Activated CD8-positive, alpha-beta memory T cell treated with anti-CD3 and anti-CD28 coated beads for 1 hour (primary cell): ENCODE data around the gene CCDC180.
"Not testable (repeated sequence)": the region's sequence is repeated elsewhere in the genome, so short reads cannot be mapped to it uniquely, and the experiment has no call there.

Source experiments
- DNase-seq, 2 donors: peaks; one replicate each; pipeline ENCODE4 v3.0.0-alpha.2; 2020; ENCODE audit warnings: low read depth in 1 of 2; ENCODE audit errors: extremely low read depth in 1 of 2

The CCDC180 gene

DNA sequence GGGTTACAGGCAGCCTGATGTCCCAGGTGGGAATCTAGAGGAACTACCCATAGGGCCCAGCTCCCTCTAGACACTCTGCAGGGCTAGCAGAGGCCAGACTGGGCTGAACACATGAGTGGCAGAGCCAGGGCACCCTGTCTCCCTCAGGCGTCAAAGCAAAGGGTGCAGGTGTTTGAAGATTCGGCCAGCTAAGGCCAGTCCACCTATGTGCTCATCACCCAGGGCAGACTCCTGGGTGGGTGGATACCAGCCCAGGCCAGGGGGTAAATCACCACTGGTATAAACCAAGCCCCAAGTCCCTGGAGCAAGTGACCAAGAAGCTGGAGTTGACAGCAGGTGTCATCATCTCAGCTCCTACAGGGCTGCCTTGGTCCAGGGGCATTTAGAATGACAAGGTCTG lies 3.4 kb downstream of the CCDC180 start:
- no peak for DNase-seq

DNA sequence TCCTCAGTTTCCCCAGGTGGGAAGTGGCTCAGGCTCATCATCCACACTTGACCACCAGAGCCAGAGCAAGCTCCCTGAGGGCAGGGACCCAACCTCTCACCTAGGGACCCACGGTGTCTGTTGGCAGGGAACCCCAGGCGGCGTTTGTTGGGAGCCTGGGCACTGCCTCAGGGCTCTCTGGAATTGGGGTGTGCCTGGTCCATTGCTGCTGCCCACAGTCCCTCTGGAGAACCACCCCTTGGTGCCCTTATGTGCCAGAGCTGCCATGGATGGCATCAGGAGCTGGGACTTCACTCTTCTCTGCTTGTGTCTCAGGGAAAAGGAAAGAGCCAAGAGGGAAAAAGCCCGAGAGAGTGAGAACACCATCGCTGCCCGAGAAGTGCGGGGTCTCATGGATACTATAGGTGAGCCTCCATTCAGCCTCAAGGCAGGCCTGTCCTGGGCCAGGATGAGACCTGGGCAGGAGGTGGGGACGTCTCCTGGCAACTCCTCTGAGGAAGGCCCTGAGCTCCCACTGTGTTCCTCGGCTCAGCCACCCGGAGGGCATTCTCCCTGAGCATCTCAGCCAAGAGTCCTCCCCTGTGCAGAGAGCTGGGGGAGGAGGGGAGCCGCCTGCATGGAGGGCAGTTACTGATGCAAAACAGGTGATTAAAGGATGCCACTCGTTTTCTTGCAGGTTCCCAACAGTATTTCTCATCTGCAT lies 4.5 kb downstream of the CCDC180 start:
- no peak for DNase-seq

DNA sequence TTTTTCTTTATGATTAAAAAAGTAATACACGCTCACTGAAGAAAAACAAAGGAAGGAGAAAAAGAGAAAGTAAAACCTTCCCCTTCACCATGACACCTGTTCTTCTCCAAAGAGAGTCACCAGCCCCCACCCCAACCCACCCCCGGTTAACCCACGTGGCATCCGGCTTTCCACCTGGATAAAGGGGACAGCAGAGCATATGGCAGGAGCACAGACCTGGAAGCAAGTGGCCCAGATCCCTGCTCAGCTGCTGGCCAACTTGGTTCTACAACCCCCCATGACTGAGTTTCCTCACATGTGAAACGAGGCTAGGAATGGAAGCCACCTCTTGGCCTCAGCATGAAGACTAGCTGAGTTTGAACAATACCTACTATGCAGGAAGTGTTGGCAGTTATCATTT lies 5.1 kb downstream of the CCDC180 start:
- no peak for DNase-seq

DNA sequence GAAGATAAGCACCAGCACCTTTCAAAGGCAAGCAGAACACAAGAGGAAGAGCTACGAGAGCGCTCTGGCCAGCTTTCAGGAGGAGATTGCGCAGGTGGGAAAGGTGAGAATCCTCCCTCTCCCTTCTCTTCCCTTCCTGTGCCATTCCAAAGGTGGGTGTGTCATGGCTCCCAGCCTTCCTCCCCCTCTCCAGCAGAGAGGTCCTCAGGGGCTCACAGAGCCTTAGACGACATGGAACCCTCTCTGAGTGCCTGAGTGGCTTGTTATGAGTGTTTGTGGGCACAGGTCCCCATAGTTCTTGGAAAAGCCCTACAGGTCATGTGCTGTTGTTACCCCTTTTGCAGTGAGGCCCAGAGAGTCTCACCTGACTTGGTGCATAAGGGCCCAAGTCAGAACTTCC lies 5.8 kb downstream of the CCDC180 start:
- no peak for DNase-seq

DNA sequence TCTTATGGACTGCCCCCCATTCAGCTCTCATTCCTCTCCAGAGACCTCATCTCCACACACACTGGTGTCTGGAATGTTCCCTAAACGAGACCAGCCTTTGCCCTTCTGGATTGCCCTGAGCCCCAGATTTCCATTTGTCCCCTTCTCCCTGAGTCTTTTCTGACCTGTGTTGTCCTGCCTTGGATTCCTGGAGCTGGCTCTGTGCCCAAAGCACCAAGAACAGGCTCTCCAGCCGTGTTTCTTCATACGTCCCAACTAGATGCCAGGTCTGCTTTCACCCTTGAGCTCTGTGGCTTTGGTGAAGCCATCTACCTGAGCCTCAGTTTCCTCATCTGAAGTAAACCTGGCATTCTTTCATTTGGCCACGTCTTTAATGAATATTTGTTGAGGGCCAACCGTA lies 6.3 kb downstream of the CCDC180 start:
- DNase-seq, result no peak

DNA sequence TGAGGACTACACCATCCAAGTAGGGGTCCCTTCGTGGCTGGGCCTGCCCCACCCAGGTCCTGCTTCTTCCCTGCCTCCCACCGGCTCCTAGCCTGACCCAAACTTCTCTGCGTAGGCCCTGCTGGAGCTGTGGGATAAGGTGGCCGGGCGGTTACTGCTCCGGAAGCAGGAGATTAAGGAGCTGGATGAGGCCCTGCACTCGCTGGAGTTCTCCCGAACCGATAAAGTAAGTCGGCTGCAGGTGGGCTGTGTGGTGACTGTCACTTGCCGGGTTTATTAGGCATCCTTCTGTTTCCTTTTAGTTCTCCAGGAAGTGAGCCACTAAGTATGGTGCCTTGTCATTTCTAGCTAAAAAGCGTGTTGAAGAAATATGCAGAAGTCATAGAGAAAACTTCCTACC lies 7.0 kb downstream of the CCDC180 start:
- no peak for DNase-seq

DNA sequence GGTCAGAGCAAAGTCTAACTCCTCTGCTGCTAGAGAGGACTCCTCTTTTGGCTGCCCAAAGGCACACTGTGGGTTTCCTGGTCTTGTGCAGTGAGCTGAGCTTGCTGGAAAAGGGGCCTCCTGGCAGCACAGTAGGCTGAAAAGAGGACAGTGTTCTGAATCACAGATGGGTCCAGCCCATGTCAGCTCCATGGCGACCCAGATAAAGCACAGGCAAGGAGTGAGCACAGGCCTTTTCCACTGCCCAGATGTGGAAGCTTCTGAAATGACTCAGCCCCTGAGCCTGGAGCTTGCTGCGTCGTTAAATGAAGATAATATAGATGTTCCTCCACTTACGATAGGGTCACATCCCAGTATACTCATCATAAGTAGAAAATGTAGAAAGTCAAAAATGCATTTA lies 8.1 kb downstream of the CCDC180 start:
- no peak for DNase-seq

DNA sequence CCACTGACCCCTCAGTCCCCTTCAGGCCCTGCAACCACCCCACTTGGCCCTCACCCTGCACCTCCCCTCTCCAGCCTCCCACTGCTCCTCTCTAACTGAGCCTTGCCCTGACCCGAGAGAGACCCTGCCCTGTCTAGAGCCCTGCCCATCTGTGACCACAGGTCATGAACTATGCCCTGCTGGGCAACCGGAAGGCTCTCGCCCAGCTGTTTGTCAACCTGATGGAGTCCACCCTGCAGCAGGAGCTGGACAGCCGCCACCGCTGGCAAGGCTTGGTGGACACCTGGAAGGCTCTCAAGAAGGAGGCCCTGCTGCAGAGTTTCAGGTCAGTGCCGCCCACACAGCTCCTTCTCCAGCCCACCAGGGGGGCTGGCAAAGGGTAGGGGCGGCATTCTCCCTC lies 9.4 kb downstream of the CCDC180 start:
- DNase-seq, result no peak

DNA sequence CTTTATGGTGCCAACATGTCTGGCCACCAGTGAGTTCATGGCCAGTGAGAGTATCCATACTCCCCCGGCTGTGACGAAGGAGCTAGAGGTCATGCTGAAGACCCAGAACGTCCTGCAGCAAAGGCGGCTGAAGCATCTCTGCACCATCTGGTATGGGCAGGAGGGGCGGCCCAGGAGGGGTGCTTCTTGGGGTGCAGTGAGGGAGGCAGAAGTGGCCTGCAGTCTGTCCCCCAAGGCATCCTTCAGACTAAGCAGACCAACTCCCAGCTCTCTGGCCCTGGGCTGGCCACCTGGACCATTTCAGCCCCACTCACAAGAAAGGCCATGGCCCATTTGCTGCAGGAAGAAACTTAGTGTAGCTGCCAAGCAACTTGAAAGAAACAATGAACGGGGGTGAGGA lies 11.0 kb downstream of the CCDC180 start:
- DNase-seq, result no peak

DNA sequence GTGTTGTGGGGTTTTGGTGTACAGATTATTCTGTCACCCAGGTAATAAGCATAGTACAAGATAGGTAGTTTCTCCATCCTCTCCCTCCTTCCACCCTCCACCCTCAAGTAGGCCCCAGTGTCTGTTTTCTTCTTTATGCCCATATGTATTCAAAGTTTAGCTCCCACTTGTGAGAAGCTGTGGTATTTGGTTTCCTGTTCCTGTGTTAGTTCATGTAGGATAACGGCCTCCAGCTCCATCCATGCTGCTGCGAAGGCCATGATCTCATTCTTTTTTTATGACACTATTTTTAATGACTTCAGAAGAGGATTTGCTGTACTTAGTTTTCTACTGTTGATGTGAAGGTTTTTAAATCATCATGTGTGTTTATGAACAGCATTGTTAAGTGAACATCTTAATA lies 11.9 kb downstream of the CCDC180 start:
- DNase-seq, result no peak

DNA sequence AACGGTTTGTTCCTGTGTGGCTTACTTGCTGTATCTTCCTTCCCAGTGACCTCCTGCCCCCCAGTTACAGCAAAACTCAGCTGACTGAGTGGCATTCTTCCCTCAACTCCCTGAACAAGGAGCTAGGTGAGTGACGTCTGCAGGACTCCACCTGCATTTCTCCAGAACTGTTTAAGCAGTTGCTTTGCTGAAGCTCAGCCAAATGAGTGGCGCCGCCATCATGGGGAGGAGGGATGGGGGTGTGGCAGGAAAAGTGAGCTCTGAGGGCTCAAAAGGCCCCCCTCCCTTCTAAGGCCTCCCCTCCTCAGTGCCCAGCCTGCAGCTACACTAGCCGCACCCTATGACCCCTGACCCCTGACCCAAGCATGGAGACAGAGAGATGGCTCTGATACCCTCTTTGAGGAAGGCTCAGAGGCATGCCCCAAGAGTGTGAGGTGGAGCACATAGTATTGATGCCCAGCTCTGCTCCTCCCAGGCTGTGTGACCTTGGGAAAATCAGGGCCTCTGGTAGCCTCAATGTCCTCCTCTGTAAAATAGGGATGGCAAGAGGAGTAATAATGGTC lies 12.7 kb downstream of the CCDC180 start:
- no peak for DNase-seq

DNA sequence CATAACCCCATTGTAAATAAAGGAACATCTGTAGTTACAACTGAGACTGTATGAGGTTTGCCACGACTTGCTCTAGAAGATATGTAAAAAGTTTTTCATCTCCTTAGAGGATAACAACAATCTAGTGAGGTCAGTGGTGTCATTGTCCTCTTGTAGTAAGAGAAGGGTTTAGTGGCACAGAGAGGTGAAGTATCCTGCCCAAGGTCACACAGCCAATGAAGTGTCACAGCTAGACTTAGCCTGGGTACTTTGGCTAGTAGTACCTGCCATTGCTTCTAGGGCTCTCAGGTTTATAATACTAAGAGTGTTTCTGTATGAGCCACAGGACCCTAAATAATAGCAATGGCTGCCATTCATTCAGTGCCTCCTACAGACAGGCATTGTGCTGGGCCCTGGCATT lies 13.8 kb downstream of the CCDC180 start:
- DNase-seq, result no peak

DNA sequence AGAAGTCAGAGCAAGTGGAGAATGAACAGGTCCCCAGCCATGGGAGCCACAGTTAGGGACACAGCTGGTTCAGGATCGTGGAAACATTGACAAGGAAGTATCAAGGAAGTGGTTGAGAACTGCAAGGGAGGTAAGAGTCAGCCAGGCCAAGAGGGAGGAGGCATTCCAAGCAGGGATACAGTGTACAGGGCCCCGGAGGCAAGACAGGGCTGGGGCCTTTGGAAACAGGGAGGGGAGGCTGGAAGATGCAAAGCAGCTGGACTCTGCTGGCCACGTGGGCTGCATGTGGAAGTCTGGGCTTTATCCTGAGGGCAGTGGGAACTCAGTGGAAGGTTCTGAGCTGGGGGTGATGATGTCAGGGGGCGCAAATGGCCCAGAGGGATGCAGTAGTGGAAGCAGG lies 14.2 kb downstream of the CCDC180 start:
- no peak for DNase-seq

DNA sequence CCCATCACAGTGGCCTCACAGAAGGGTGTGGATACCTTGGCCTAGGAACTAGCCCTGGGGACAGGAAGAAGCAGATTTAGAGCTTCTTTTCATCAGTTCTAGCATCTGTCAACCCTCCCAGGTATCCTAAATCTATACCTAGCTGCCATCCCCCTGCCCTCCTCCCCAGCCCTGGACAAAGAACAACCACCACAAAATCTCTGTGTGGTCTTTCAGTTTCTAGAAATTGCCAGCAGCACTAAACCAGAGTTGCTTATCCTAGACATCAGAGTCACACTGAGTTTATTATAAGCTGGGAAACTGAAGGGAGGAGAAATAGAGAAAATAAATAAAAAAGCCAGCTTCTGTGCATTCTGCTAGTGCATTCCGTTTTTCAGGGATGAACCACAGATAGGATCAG lies 14.6 kb downstream of the CCDC180 start:
- no peak for DNase-seq

DNA sequence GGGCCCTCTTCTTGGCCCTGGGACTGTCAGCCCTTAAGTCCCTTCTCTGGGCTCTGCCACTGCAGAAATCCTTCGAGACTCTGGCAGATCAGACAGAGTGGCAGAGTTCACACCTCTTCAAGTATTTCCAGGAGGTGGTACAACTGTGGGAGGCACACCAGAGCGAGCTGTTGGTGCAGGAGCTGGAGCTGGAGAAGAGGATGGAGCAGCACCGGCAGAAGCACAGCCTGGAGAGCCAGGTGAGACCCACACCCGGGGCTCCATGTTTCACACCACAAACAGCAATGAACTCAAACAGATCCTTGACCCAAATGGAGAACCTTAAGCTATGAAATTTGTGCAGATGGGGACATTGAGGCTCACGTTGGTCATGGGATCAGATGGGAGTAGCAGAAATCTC lies 17.5 kb downstream of the CCDC180 start:
- DNase-seq, result no peak

DNA sequence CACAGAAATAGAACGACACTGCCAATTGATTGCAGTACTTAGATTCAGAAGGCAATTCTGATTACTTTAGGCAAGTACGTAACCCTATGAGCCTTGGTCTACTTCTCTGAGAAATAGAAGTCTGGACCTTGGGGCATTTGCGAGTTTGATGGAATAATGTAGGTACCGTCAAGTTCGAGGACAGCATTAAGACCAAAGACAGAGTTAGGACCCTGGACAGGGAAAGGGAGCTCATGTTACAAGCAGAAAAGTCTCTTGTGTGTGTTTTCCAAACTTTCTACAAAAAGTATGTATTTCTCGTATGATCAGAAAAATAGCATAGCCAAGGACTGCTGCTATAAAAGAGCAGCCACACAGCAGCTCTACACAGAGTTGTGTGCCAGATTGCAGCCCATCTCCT lies 20.1 kb downstream of the CCDC180 start:
- no peak for DNase-seq

DNA sequence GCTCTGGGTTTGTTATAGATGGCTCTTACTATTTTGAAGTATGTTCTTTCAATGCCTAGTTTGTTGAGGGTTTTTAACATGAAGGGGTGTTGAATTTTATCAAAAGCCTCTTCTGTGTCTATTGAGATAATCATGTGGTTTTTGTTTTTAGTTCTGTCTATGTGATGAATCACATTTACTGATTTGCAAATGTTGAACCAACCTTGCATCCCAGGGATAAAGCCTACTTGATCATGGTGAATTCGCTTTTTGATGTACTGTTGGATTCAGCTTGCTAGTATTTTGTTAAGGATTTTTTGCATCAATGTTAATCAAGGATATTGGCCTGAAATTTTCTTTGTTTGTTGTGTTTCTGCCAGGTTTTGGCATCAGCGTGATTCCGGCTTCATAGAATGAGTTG lies 25.5 kb downstream of the CCDC180 start:
- DNase-seq, result no peak

DNA sequence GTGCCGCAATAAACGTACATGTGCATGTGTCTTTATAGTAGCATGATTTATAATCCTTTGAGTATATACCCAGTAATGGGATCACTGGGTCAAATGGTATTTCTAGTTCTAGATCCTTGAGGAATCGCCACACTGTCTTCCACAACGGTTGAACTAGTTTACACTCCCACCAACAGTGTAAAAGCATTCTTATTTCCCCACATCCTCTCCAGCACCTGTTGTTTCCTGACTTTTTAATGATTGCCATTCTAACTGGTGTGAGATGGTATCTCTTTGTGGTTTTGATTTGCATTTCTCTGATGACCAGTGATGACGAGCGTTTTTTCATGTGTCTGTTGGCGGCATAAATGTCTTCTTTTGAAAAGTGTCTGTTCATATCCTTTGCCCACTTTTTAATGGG lies 28.2 kb downstream of the CCDC180 start:
- DNase-seq, result not testable (repeated sequence)

DNA sequence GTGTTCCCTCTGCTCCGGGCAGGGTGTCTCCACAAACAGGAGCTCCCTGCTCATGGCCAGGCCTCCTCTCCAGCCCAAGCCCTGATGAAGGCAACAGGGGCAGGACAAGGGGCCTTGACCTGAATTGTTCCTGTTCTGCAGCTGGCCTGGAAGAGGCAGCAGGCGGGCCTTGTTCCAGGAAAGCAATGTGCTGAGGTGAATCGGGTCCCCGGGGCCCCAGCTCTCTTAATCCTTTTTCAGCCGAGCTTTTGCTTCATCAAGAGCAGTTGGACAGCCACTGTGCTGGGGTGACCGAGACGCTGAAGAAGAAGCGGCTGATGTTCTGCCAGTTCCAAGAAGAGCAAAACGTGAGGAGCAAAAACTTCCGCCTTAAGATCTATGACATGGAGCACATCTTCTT lies 41.4 kb downstream of the CCDC180 start:
- no peak for DNase-seq

DNA sequence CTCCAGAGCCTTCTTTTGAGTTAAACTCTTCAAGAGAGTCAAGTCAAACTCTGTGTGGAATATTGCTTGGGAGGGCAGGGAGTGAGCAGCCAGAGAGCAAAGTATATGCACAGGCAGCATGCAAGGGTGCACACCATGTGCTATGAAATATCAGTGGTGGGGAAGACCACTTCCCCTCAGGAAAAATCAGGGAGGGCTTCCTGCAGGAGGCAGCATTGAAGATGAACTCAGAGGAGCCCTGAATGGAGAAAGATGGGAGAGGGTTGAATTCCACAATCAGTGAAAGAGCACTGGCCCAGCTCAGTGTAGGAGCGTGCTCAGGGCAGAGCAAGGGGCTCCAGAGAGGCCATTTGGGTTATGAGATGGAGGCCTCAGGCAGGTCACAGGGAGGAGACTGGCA lies 41.9 kb downstream of the CCDC180 start:
- DNase-seq, result no peak

DNA sequence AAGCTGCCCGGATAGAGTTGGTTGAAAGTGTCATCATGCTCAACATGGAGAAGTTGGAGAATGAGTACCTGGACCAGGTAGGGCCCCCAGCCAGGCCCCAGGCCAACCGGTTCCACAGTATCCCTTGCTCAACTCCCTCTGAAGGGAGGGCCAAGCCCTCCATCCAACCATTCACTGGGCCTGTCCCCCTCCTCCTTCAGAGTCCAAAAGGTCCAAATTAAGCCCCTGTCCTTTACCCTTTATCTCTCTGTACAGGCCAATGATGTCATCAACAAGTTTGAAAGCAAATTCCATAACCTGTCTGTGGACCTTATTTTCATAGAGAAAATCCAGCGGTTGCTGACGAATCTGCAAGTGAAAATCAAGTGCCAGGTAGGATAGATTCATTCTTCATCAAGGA lies 47.2 kb downstream of the CCDC180 start:
- no peak for DNase-seq

DNA sequence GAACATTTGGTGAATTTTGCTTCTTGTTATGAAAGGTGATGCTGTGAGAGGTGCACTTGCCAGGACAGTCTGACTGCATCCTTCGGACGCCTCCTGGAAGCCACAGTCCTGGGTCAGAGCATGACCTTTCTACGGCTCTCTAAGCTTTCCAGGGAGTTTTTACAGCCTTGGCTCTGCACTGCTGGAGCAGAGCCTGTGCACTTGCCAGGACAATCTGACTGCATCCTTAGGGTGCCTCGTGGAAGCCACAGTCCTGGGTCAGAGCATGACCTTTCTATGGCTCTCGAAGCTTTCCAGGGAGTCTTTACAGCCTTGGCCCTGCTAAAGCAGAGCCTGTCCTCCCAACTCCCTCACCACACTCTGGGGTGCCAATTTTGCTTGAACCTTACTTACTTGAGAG lies 49.6 kb downstream of the CCDC180 start:
- DNase-seq, result no peak
